GM21528 (cell line): ENCODE results near the gene ARHGAP10.

Experiments
- ATAC-seq: cut with Tn5 transposase; IDR thresholded peaks from one replicate; pipeline ENCODE4 v1.9.1; 2021; ENCODE audit warnings: mild to moderate bottlenecking, moderate library complexity; ENCODE audit not compliant: unreplicated experiment, low FRiP score

ARHGAP10 gene

DNA sequence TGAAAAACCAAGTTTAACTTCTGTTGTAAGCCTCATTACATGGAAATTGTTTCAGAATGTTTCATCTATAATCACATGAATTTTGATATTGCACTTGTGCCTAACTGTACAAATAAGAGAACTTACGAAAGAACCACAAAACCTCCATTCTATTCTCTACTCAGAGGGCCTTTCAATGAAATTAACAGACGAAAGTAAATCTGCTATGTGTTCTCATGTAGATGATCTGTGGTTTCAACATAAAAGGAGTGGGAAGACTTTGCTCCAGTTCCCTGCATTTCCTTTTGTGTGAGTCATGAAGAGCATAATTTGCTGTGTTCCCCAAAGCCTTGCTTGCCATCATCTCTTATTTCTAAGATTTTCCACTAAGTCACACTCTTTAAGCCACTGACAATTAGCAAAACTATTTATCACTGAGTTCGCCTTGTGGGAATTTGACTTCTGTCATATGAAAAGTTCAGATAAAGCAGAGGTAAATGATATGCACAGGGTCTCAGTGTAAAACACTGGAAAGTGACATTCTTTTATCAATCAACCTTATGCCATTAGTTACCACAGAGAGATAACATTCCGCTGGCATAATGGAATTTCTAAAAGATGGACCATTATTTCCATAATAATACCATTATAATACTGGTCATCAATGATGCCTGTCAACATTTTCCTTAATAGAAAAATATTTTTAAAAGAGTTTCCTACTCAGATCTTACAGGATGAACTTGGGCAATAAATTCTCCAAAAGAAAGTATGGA, 380.5 kb downstream of the ARHGAP10 start:
- ATAC-seq = no peak

DNA sequence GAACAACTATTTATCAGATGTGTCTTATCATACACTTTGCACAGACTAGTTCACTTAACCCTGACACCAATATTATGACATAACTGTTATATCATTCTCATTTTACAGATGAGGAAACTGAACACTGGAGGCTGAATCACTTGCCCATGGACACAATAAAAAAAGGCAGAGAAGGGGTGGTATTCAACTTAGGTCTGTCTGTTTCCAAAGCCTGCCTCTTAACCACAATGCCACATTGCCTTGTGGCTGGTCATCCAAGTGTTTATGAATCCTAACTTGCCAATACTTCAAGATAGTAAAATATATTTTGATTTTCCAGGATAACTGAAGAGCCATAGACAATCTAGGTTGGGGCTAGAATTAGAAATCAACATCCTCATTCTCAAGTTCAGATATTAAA, 382.5 kb downstream of the ARHGAP10 start:
- no peak for ATAC-seq

DNA sequence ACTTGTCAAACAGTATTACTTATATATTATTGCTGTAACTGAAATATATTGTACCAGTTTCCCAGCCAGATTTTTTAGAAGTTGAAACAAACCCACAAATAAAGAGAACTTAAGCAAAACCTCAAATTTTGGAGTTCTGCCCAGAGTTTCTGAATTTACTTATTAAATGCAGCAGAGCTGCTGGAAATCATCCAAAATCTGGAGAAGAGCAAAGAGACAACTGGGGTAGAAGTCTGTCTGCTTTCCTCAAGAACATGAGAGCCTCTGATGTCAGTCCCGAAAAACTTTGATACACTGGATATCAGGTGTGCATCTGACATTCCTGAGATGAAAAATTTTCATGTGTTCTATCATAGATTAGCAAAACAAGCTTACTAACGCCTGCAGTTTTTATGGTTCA, 384.4 kb downstream of the ARHGAP10 start:
- no peak for ATAC-seq

DNA sequence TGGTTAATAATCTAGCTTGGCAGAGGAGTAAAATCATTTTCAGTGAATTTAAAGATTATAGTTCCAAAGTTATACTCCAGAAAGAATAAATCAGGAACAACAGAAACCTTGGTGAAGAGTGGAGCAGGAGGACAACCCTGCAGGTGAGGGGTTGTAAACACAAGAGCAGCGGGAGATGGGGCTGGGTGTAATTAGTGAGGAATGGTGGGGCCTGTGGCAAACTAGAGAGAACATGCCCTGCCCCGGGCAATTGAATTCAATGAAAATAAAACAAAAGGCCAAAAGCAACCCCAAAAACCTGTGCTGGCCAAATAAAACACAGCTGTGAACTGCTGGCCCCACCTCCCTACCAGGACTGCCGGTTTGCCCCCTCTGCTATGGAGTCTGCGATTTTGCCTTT, 385.1 kb downstream of the ARHGAP10 start:
- ATAC-seq = no peak

DNA sequence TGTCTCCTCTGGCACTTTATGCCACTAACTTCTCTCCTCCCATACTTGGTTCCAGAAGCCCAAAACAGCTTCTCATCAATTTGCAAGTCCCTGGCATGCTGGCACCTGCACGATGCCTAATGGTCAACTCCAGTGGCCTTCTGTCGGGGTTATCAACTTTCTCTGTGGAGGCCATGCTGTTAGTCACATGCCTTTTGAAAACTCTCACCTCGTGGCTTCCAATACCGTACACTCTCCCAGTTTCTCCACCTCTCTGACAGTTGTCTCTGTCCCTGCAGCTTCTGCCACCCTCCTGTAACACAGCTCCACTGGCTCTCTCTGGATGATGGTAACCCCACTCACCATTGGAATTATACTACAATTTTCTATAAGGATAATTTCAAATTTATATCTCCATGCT, 386.3 kb downstream of the ARHGAP10 start:
- no peak for ATAC-seq

DNA sequence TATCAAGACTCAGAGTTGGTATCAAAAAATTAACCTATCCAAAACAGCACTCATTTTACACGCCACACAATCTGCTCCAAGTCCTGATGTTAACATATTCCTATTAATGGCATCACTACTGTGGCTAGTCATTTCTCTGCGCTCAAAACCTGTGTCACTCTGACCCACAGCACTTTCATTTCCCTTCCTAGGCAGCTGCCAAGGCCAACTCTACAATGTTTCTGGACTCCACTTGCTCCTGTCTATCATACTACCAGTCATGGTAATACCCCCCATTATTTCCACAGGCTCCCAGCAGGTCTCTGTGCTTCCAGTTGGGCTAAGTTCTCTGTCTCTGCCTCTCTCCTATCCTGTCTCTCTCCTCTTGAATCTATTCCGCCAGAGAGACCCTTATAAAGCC, 386.7 kb downstream of the ARHGAP10 start:
- no peak for ATAC-seq

DNA sequence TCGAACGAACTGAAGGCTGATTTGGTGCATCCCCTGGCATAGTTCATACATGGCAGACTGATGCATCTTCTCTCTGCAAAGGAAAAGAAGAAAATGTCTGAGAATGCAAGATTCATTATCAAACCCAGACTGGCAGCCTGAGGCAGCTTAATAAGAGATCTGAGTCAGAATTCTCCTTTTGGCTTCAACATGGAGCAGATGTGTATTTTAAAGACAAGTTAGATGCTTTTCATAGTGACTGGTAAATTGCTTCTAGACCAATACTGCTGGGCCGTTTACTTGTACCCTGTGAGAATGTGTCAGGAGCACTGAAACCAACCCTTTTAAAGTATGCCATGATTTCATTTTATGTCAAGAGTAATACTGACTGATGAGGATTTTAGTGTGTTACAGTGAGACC, 388.3 kb downstream of the ARHGAP10 start:
- no peak for ATAC-seq
